ENCODE measurements around the gene DGKZ. TPM values are rescaled to one million over a fixed set of nuclear protein-coding genes. Genes with fewer than 3 reads are reported as not detected.

Gene DGKZ
- total and polyA plus RNA-seq, 10 of the 15 experiments (the other 5 are each of a cell fraction or from before 2014, with no cell fraction given) = 0.50 to 78.4 (median 39.5) TPM

DNA sequence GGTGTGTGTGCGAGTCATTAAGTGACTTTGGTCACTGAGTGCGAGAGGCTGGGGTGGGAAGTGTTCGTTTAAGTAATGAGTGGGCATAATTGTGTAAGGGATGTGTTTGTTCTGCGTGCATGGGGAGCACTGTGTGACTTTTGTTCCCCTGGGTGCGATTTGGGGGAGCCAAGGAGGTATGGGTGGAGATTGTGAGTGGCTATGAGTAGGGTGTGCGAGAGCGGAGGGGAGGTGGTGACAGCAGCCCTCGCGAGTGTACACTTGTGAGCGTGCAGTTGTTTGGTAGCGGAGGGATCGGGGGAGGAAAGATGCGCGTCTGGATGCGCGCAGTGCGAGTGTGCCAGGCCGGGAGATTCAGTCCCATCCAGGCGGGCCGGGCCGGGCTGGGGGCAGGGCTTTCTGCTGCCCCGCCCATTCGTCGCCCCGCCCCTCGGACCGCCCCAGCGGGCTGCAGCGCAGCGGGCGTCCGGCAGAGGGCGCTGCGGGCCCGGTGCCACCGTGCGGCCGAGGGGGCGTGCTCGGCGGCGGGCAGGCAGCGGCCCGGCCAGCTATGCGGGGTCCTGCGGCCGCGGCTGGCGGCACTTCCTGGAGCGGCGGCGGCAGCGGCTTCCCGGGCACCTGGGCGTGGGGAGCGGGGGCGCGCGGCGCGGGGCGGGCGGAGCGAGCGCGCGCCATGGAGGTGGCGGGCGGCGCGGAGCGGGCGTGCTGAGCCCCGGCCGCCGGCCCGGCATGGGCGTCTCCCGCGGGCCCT lies at the start of gene DGKZ (continued):
- no peak for TF ChIP-seq USF2 (IDR thresholded peaks at IDR 0.05; ENCODE audit: borderline replicate concordance, low read depth, low read length)
- TF ChIP-seq E2F4 (IDR thresholded peaks at IDR 0.05; ENCODE audit: low read depth, low read length) = no peak
- TF ChIP-seq IKZF1 (conservative IDR thresholded peaks at IDR 0.05) = peak; percentile 78
- TF ChIP-seq, protein P1, sequence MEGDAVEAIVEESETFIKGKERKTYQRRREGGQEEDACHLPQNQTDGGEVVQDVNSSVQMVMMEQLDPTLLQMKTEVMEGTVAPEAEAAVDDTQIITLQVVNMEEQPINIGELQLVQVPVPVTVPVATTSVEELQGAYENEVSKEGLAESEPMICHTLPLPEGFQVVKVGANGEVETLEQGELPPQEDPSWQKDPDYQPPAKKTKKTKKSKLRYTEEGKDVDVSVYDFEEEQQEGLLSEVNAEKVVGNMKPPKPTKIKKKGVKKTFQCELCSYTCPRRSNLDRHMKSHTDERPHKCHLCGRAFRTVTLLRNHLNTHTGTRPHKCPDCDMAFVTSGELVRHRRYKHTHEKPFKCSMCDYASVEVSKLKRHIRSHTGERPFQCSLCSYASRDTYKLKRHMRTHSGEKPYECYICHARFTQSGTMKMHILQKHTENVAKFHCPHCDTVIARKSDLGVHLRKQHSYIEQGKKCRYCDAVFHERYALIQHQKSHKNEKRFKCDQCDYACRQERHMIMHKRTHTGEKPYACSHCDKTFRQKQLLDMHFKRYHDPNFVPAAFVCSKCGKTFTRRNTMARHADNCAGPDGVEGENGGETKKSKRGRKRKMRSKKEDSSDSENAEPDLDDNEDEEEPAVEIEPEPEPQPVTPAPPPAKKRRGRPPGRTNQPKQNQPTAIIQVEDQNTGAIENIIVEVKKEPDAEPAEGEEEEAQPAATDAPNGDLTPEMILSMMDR (IDR thresholded peaks at IDR 0.05 in 2 of 3, conservative IDR thresholded peaks at IDR 0.05 in 1 of 3; ENCODE audit: control insufficient read depth in 2 of 3, extremely low read depth in 1 of 3, insufficient read depth in 1 of 3, low read depth in 3 of 3, low read length in 3 of 3) = peak; percentile 63 to 92 (median 64); a peak in 4 of 6 replicates
- peak; percentile 77; the same call in 1 of the 2 replicates for TF ChIP-seq RB1 (IDR thresholded peaks at IDR 0.05; ENCODE audit: borderline replicate concordance)
- TF ChIP-seq, protein P2, sequence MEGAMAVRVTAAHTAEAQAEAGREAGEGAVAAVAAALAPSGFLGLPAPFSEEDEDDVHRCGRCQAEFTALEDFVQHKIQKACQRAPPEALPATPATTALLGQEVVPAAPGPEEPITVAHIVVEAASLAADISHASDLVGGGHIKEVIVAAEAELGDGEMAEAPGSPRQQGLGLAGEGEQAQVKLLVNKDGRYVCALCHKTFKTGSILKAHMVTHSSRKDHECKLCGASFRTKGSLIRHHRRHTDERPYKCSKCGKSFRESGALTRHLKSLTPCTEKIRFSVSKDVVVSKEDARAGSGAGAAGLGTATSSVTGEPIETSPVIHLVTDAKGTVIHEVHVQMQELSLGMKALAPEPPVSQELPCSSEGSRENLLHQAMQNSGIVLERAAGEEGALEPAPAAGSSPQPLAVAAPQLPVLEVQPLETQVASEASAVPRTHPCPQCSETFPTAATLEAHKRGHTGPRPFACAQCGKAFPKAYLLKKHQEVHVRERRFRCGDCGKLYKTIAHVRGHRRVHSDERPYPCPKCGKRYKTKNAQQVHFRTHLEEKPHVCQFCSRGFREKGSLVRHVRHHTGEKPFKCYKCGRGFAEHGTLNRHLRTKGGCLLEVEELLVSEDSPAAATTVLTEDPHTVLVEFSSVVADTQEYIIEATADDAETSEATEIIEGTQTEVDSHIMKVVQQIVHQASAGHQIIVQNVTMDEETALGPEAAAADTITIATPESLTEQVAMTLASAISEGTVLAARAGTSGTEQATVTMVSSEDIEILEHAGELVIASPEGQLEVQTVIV (IDR thresholded peaks at IDR 0.05; ENCODE audit: borderline replicate concordance, partially characterized antibody) = no peak
- TF ChIP-seq NBN (IDR thresholded peaks at IDR 0.05) = peak; percentile 73
- TF ChIP-seq, protein P3, sequence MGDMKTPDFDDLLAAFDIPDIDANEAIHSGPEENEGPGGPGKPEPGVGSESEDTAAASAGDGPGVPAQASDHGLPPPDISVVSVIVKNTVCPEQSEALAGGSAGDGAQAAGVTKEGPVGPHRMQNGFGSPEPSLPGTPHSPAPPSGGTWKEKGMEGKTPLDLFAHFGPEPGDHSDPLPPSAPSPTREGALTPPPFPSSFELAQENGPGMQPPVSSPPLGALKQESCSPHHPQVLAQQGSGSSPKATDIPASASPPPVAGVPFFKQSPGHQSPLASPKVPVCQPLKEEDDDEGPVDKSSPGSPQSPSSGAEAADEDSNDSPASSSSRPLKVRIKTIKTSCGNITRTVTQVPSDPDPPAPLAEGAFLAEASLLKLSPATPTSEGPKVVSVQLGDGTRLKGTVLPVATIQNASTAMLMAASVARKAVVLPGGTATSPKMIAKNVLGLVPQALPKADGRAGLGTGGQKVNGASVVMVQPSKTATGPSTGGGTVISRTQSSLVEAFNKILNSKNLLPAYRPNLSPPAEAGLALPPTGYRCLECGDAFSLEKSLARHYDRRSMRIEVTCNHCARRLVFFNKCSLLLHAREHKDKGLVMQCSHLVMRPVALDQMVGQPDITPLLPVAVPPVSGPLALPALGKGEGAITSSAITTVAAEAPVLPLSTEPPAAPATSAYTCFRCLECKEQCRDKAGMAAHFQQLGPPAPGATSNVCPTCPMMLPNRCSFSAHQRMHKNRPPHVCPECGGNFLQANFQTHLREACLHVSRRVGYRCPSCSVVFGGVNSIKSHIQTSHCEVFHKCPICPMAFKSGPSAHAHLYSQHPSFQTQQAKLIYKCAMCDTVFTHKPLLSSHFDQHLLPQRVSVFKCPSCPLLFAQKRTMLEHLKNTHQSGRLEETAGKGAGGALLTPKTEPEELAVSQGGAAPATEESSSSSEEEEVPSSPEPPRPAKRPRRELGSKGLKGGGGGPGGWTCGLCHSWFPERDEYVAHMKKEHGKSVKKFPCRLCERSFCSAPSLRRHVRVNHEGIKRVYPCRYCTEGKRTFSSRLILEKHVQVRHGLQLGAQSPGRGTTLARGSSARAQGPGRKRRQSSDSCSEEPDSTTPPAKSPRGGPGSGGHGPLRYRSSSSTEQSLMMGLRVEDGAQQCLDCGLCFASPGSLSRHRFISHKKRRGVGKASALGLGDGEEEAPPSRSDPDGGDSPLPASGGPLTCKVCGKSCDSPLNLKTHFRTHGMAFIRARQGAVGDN (IDR thresholded peaks at IDR 0.05) = 0 out of 2 replicates have a peak, but pooled peaks have one; percentile 43
- TF ChIP-seq IRF3 (IDR thresholded peaks at IDR 0.05) = peak; percentile 45; the same call in 1 of the 2 replicates
- 0 out of 2 replicates have a peak, but pooled peaks have one; percentile 76 for TF ChIP-seq NFXL1 (IDR thresholded peaks at IDR 0.05; ENCODE audit: borderline replicate concordance)
- no peak for TF ChIP-seq BRCA1 (IDR thresholded peaks at IDR 0.05; ENCODE audit: low read depth, low read length)
- no peak for TF ChIP-seq DPF2 (IDR thresholded peaks at IDR 0.05)
- TF ChIP-seq SRF (IDR thresholded peaks at IDR 0.05; ENCODE audit: low read depth in 2 of 2, low read length in 2 of 2) = peak; percentile 38 to 62; a peak in 1 of 4 replicates
- TF ChIP-seq CREB1 (IDR thresholded peaks at IDR 0.05; ENCODE audit: low read depth) = 0 out of 2 replicates have a peak, but pooled peaks have one; percentile 31
- no peak for TF ChIP-seq POLR2AphosphoS5 (IDR thresholded peaks at IDR 0.05; ENCODE audit: low read length)
- peak; percentile 60; the same call in 1 of the 2 replicates for TF ChIP-seq MEF2A (IDR thresholded peaks at IDR 0.05; ENCODE audit: insufficient read depth, low read depth, low read length)

All from GM12878 (cell line).